ENCODE measurements around the gene NOS1AP. TPM values are rescaled to one million over a fixed set of nuclear protein-coding genes. Genes with fewer than 3 reads are reported as not detected.

NOS1AP gene
- total RNA-seq = 0.20 TPM in 1 of 2 replicates, not detected in the other

GRCh38 chr1:162069334-162070093 lies at the start of gene NOS1AP:
Gene NOS1AP, plus strand, starts transcription at chr1:162069691. Its CDS starts 487 bp downstream, at chr1:162070178.

DNA sequence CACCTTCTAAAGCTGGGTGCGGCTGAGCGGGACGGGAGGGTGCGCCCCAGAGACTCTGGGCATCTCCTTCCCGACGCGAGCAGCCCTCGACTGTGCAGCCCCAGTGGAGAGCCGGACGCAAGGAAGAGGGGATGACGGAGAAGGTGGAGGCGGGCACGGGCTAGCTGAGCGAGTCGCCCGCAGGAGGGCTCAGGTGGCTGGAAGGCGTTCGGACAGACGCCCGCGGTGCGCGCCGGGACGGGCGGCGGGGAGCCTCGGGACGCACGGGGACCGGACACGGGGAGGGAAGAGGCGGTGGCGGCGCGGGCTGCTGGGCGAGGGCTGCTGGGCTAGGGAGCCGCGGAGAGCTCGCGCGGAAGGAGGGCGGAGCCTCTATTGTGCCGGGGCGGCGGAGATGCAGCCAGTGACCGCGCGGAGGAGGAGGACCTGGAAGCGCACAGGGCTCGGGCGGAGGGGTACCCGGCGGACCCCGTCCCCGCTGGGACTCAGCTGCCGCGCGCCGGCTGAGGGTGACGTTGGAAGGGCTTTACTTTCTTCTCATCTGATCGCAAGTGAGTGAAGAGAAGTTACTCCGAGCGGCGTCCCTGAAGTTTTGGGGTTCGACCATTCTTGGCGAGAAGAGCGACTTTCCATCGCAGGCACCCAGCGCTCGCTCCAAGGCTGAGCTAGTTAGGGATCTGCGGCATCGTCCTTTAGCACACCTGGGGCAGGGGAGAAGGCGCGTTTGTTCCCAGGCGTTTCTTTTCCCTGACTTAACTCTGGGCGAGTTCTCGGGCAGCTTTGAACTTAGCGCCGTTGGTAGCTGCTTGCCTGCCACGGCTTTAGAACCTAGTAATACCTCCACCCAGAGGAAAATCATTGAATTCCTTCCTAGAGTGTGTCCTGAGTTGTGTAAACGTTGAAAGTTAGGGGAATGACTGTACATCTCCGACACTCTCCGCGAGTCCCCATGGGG lies 45.7 kb upstream of the NOS1AP start, which contains the start of gene OLFML2B:
Gene OLFML2B (minus strand): TSS at position 323 of the 955 bp plus-strand sequence. CDS start 439 bp downstream, outside the sequence.

DNA sequence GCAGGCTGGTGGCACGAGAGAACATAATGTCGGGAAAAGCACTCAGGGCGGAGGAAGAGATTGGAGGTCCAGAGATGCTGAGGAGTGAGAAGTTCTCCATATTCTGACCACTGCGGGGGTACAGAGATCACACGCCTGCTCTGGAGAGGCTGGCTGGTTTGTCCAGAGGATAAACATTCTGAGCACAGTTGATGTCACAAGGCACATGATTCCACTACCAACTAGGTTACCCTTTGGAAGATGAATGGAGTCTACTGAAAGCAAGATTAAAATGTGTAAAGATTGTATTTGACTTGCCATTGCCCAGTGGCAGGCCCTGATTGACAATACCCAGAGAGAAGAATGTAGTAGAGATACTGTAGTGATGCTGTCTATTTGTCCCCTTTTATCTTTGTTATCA lies 307.2 kb downstream of the NOS1AP start, which contains the start of gene SPATA46:
Gene SPATA46 (minus strand): TSS at position 164 of the 400 bp plus-strand sequence. CDS start 64 bp downstream, at position 100.

DNA sequence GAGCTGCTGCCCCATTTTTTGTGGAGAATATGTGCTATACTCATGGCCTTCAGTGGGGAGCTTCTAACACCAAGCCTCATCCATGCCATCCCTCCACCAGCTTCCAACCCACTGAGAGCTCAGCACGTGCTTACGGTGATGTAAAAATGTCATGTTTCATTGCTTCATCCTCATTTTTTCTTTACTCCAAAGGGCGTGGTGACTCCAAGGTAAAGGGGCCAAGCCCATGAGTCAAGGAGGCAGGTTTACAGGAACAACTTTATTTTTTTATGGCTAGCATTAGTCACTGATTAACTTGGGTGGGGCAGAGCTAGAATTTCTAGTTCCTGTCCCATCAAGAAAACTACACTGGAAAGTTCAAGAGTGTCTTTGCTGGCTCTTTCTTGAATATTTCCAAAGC lies 311.9 kb downstream of the NOS1AP start, which contains the start of gene C1orf226:
Gene C1orf226 (plus strand): TSS at position 346 of the 400 bp plus-strand sequence. CDS start 174 bp downstream, outside the sequence.

GRCh38 chr1:162412002-162412401 lies 342.5 kb downstream of the NOS1AP start, which contains the start of gene SH2D1B:
Gene SH2D1B, minus strand, starts transcription at chr1:162412136. Its CDS starts 120 bp downstream, at chr1:162412016.

Other genes with a start within 250 kb of the NOS1AP start
- gene OLFML2B, start 45.8 kb upstream of the NOS1AP start, total RNA-seq = 2.2 and 19.4 TPM in 2 replicates

Measured in smooth muscle cell of the pulmonary artery (primary cell).